HepG2 (cell line): ENCODE results near the gene CCDC181. TPM values are rescaled to one million over a fixed set of nuclear protein-coding genes. Genes with fewer than 3 reads are reported as not detected.

Source experiments
- CBX1 ChIP-seq: IDR thresholded peaks from one replicate; pipeline ENCODE4 v1.6.1; 2016; ENCODE audit warnings: antibody characterized with exemption, low read depth
- DNMT3B ChIP-seq: conservative IDR thresholded peaks from 2 replicates; pipeline ENCODE4 v1.6.1; 2016; ENCODE audit warnings: missing biosample characterization, control low read depth
- IKZF1 ChIP-seq: fragments of 450-650 bp; IDR thresholded peaks from 2 replicates; pipeline ENCODE4 v1.7.1; 2016
- JUN ChIP-seq: sonication (generic); formaldehyde crosslinking; IDR thresholded peaks from 2 replicates; pipeline ENCODE4 v1.4.0; 2020; ENCODE audit warnings: mild to moderate bottlenecking, missing genetic modification reagents
- NFKB2 ChIP-seq: sonication (generic); formaldehyde crosslinking; IDR thresholded peaks from 2 replicates; pipeline ENCODE4 v1.4.0; 2020; ENCODE audit warnings: missing genetic modification reagents, borderline replicate concordance
- REXO4 ChIP-seq: sonication (generic); formaldehyde crosslinking; IDR thresholded peaks from 2 replicates; pipeline ENCODE4 v1.8.0; 2022; ENCODE audit warnings: missing genetic modification reagents, mild to moderate bottlenecking, borderline replicate concordance
- SP4 ChIP-seq: sonication (generic); formaldehyde crosslinking; IDR thresholded peaks from 2 replicates; pipeline ENCODE4 v1.8.1; 2023; ENCODE audit warnings: mild to moderate bottlenecking, missing genetic modification reagents
- ZBTB7B ChIP-seq: sonication (generic); formaldehyde crosslinking; IDR thresholded peaks from 2 replicates; pipeline ENCODE4 v1.4.0; 2020; ENCODE audit warnings: missing genetic modification reagents
- ZFP36 ChIP-seq: fragments of 150-350 bp; IDR thresholded peaks from 2 replicates; pipeline ENCODE4 v1.6.1; 2018; ENCODE audit warnings: borderline replicate concordance, low read length, low read depth; ENCODE audit not compliant: partially characterized antibody
- ZNF552 ChIP-seq: sonication (generic); formaldehyde crosslinking; IDR thresholded peaks from 2 replicates; pipeline ENCODE4 v1.9.0; 2022; ENCODE audit warnings: missing genetic modification reagents, mild to moderate bottlenecking, borderline replicate concordance
- ZNF772 ChIP-seq: sonication (generic); formaldehyde crosslinking; IDR thresholded peaks from 2 replicates; pipeline ENCODE4 v1.5.0; 2020; ENCODE audit warnings: mild to moderate bottlenecking, missing genetic modification reagents
- ZNF850 ChIP-seq: sonication (generic); formaldehyde crosslinking; conservative IDR thresholded peaks from 2 replicates; pipeline ENCODE4 v1.9.0; 2021; ENCODE audit warnings: mild to moderate bottlenecking, missing genetic modification reagents
- ZZZ3 ChIP-seq: sonication (generic); formaldehyde crosslinking; IDR thresholded peaks from 2 replicates; pipeline ENCODE4 v1.4.0; 2020; ENCODE audit warnings: missing genetic modification reagents, mild to moderate bottlenecking, borderline replicate concordance
- polyA plus RNA-seq, 8 experiments: library from polyadenylated mRNA; depleted of rRNA in 3 of 8; stranded (reverse) in 7 of 8; unstranded in 1 of 8; fragments of >200 nt; fragmentation: Illumina TruSeq in 4 of 8; extraction: Trizol in 4 of 8; gene quantifications; 2 replicates each; pipeline versions ENCODE4 v1.2.1 to v1.2.3, GENCODE V29; 2011 to 2016; ENCODE audit warnings: low read depth in 4 of 8, missing spikeins in 1 of 8, mixed read lengths in 1 of 8; ENCODE audit not compliant: insufficient read depth in 1 of 8
- total RNA-seq, 5 experiments: library from RNA; depleted of rRNA; stranded (reverse); fragments of >200 nt; fragmentation: Illumina TruSeq; extraction: Trizol; gene quantifications; 2 replicates each; pipeline ENCODE4 v1.2.3, GENCODE V29; 2016; ENCODE audit warnings: low read depth in 1 of 5
- TF ChIP-seq, protein P1 (sequence below), 2 experiments: sonication (generic) in 1 of 2; formaldehyde crosslinking in 1 of 2; IDR thresholded peaks; 2 replicates each; pipeline versions ENCODE4 v1.4.0 to v1.6.1; 2018 to 2020; ENCODE audit warnings: missing genetic modification reagents in 2 of 2, borderline replicate concordance in 1 of 2, low read depth in 1 of 2, mild to moderate bottlenecking in 1 of 2, missing biosample characterization in 1 of 2
- TF ChIP-seq, protein P2 (sequence below): sonication (generic); formaldehyde crosslinking; IDR thresholded peaks from 2 replicates; pipeline ENCODE4 v1.5.0; 2020; ENCODE audit warnings: missing genetic modification reagents
- TF ChIP-seq, protein P3 (sequence below): sonication (generic); formaldehyde crosslinking; IDR thresholded peaks from 2 replicates; pipeline ENCODE4 v1.8.0; 2022; ENCODE audit warnings: missing genetic modification reagents, mild to moderate bottlenecking, moderate library complexity, borderline replicate concordance
- TF ChIP-seq, protein P4 (sequence below): sonication (generic); formaldehyde crosslinking; IDR thresholded peaks from 2 replicates; pipeline ENCODE4 v1.9.0; 2021; ENCODE audit warnings: missing genetic modification reagents, mild to moderate bottlenecking, borderline replicate concordance
- TF ChIP-seq, protein P5 (sequence below): sonication (generic); formaldehyde crosslinking; IDR thresholded peaks from 2 replicates; pipeline ENCODE4 v1.5.0; 2020; ENCODE audit warnings: mild to moderate bottlenecking, missing genetic modification reagents
- TF ChIP-seq, protein P6 (sequence below): sonication (generic); formaldehyde crosslinking; IDR thresholded peaks from 2 replicates; pipeline ENCODE4 v1.5.0; 2020; ENCODE audit warnings: missing genetic modification reagents

The CCDC181 gene
- total and polyA plus RNA-seq, 2 of the 13 experiments (the other 11 are each of a cell fraction or from before 2014, with no cell fraction given), result 0.07 TPM; not detected in 1

DNA sequence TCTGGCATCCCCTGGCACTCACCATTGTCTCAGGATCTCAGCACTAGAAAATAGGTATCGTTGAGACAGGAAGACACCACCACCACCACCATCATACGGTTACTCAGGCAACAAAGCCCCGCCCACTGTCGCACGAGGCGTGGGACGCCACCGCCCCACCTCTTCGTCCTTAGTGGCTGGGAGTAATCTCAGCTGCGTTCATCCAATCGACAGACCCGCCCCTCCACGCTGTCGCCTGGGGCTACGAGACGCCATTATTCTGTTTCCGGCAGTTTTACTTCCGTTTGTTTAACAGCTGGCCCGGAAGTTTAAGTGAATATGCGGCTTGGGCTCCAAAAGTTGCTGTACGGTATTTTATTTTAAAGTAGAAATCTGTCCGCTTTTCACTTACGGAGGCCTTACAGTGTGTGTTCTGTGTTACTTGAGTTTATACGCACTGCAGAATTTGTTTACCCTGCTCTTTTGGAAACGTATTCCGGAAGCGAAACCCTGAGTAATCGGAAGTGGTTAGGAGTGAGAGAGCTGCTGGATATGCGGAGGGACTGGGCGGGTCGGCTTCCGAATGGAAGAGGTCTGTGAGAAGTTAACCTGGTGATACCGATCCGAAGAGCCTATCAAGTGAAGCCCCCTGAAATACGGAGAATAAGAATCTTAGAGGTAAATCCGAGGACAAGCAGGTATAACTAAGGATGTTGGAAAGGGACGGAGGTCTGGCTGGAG is 59.4 kb downstream of the CCDC181 start, which contains the start of the genes BLZF1 and NME7 (continued):
- TF ChIP-seq ZNF772 (no peak), REXO4 (CRISPR knock-in tag) (no peak), NFKB2 (no peak), SP4 (CRISPR knock-in tag) (peak; percentile 53; the same call in 1 of the 2 replicates), DNMT3B (CRISPR knock-in tag) (0 out of 2 replicates have a peak, but pooled peaks have one; percentile 43), CBX1 (no peak), JUN (CRISPR knock-in tag) (no peak), ZZZ3 (CRISPR knock-in tag) (0 out of 2 replicates have a peak, but pooled peaks have one; percentile 52), ZNF552 (CRISPR knock-in tag) (no peak), IKZF1 (no peak), ZBTB7B (CRISPR knock-in tag) (0 out of 2 replicates have a peak, but pooled peaks have one; percentile 3), ZFP36 (no peak), ZNF850 (CRISPR knock-in tag) (no peak)
- TF ChIP-seq, protein P1, sequence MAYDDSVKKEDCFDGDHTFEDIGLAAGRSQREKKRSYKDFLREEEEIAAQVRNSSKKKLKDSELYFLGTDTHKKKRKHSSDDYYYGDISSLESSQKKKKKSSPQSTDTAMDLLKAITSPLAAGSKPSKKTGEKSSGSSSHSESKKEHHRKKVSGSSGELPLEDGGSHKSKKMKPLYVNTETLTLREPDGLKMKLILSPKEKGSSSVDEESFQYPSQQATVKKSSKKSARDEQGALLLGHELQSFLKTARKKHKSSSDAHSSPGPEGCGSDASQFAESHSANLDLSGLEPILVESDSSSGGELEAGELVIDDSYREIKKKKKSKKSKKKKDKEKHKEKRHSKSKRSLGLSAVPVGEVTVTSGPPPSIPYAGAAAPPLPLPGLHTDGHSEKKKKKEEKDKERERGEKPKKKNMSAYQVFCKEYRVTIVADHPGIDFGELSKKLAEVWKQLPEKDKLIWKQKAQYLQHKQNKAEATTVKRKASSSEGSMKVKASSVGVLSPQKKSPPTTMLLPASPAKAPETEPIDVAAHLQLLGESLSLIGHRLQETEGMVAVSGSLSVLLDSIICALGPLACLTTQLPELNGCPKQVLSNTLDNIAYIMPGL (CRISPR knock-in tag; IDR thresholded peaks at IDR 0.05; ENCODE audit: borderline replicate concordance in 1 of 2, low read depth in 1 of 2), result peak in 1 of 2 experiments; percentile 45; a peak in 1 of 4 replicates
- TF ChIP-seq, protein P2, sequence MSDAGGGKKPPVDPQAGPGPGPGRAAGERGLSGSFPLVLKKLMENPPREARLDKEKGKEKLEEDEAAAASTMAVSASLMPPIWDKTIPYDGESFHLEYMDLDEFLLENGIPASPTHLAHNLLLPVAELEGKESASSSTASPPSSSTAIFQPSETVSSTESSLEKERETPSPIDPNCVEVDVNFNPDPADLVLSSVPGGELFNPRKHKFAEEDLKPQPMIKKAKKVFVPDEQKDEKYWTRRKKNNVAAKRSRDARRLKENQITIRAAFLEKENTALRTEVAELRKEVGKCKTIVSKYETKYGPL, result no peak
- TF ChIP-seq, protein P3, sequence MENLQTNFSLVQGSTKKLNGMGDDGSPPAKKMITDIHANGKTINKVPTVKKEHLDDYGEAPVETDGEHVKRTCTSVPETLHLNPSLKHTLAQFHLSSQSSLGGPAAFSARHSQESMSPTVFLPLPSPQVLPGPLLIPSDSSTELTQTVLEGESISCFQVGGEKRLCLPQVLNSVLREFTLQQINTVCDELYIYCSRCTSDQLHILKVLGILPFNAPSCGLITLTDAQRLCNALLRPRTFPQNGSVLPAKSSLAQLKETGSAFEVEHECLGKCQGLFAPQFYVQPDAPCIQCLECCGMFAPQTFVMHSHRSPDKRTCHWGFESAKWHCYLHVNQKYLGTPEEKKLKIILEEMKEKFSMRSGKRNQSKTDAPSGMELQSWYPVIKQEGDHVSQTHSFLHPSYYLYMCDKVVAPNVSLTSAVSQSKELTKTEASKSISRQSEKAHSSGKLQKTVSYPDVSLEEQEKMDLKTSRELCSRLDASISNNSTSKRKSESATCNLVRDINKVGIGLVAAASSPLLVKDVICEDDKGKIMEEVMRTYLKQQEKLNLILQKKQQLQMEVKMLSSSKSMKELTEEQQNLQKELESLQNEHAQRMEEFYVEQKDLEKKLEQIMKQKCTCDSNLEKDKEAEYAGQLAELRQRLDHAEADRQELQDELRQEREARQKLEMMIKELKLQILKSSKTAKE (CRISPR knock-in tag), result no peak
- TF ChIP-seq, protein P4, sequence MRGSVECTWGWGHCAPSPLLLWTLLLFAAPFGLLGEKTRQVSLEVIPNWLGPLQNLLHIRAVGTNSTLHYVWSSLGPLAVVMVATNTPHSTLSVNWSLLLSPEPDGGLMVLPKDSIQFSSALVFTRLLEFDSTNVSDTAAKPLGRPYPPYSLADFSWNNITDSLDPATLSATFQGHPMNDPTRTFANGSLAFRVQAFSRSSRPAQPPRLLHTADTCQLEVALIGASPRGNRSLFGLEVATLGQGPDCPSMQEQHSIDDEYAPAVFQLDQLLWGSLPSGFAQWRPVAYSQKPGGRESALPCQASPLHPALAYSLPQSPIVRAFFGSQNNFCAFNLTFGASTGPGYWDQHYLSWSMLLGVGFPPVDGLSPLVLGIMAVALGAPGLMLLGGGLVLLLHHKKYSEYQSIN (CRISPR knock-in tag), result no peak
- TF ChIP-seq, protein P5, sequence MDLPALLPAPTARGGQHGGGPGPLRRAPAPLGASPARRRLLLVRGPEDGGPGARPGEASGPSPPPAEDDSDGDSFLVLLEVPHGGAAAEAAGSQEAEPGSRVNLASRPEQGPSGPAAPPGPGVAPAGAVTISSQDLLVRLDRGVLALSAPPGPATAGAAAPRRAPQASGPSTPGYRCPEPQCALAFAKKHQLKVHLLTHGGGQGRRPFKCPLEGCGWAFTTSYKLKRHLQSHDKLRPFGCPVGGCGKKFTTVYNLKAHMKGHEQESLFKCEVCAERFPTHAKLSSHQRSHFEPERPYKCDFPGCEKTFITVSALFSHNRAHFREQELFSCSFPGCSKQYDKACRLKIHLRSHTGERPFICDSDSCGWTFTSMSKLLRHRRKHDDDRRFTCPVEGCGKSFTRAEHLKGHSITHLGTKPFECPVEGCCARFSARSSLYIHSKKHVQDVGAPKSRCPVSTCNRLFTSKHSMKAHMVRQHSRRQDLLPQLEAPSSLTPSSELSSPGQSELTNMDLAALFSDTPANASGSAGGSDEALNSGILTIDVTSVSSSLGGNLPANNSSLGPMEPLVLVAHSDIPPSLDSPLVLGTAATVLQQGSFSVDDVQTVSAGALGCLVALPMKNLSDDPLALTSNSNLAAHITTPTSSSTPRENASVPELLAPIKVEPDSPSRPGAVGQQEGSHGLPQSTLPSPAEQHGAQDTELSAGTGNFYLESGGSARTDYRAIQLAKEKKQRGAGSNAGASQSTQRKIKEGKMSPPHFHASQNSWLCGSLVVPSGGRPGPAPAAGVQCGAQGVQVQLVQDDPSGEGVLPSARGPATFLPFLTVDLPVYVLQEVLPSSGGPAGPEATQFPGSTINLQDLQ (CRISPR knock-in tag), result no peak
- TF ChIP-seq, protein P6, sequence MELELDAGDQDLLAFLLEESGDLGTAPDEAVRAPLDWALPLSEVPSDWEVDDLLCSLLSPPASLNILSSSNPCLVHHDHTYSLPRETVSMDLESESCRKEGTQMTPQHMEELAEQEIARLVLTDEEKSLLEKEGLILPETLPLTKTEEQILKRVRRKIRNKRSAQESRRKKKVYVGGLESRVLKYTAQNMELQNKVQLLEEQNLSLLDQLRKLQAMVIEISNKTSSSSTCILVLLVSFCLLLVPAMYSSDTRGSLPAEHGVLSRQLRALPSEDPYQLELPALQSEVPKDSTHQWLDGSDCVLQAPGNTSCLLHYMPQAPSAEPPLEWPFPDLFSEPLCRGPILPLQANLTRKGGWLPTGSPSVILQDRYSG (CRISPR knock-in tag), result no peak
